ENCODE measurements around the gene SHISA5.

- TF ChIP-seq EZH2 (IDR thresholded peaks at IDR 0.05; ENCODE audit: low read length, unreplicated experiment) = no peak
- TF ChIP-seq CTCF (conservative IDR thresholded peaks at IDR 0.05; ENCODE audit: low read depth, low read length) = no peak
Measured at GRCh38 chr3:48459773-48460516, 44.0 kb downstream of the SHISA5 start.

All from PC-3 (cell line).